ENCODE data around the gene TOM1. TPM values are rescaled to one million over a fixed set of nuclear protein-coding genes. Genes with fewer than 3 reads are reported as not detected.

Gene TOM1
- total RNA-seq, 4 donors from 2014 or later = 64.7 to 114 (median 86.5) TPM

DNA sequence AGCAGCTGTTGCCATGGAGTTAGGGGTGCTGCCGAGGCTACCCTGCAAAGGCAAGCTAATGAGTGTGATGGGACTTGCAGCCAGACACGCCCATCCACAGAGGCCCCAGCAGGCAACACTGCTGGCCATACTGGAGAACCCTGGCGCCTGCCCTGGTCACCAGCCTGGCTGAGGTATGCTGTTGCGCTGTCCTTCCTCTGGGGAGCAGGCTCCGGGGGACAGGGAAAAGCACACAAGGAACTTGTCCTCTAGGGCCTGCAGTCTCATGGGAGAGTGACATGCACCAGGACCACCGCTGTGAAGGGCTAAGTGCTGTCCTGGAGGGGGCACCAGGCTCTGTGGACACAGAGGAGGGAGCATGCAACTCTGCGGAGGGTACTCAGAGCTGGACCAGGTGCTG lies 35.8 kb downstream of the TOM1 start:
- Histone ChIP-seq H3K27me3 (no peaks in the 10 kb centered on the region), H3K9me3 (no peaks in the 10 kb centered on the region), H3K36me3 (peaks cover 2 to 100% (median 26%) of the 10 kb centered on the region in 3 donors), H3K4me3 (no peak overlapping the region), H3K4me1 (peaks cover 0 to 4% (median 1%) of the 10 kb centered on the region in 4 donors), H3K27ac (no peak overlapping the region)
- TF ChIP-seq, protein P1, sequence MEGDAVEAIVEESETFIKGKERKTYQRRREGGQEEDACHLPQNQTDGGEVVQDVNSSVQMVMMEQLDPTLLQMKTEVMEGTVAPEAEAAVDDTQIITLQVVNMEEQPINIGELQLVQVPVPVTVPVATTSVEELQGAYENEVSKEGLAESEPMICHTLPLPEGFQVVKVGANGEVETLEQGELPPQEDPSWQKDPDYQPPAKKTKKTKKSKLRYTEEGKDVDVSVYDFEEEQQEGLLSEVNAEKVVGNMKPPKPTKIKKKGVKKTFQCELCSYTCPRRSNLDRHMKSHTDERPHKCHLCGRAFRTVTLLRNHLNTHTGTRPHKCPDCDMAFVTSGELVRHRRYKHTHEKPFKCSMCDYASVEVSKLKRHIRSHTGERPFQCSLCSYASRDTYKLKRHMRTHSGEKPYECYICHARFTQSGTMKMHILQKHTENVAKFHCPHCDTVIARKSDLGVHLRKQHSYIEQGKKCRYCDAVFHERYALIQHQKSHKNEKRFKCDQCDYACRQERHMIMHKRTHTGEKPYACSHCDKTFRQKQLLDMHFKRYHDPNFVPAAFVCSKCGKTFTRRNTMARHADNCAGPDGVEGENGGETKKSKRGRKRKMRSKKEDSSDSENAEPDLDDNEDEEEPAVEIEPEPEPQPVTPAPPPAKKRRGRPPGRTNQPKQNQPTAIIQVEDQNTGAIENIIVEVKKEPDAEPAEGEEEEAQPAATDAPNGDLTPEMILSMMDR (IDR thresholded peaks at IDR 0.05) = no peak
- no peak for TF ChIP-seq EP300 (IDR thresholded peaks at IDR 0.05)
- TF ChIP-seq POLR2A (IDR thresholded peaks at IDR 0.05) = no peak
- DNase-seq (ENCODE audit: low spot score in 2 of 2) = no peak
- WGBS, 2 donors = 67 to 81% methylated on average over 5 to 6 of the region's 7 CpGs

DNA sequence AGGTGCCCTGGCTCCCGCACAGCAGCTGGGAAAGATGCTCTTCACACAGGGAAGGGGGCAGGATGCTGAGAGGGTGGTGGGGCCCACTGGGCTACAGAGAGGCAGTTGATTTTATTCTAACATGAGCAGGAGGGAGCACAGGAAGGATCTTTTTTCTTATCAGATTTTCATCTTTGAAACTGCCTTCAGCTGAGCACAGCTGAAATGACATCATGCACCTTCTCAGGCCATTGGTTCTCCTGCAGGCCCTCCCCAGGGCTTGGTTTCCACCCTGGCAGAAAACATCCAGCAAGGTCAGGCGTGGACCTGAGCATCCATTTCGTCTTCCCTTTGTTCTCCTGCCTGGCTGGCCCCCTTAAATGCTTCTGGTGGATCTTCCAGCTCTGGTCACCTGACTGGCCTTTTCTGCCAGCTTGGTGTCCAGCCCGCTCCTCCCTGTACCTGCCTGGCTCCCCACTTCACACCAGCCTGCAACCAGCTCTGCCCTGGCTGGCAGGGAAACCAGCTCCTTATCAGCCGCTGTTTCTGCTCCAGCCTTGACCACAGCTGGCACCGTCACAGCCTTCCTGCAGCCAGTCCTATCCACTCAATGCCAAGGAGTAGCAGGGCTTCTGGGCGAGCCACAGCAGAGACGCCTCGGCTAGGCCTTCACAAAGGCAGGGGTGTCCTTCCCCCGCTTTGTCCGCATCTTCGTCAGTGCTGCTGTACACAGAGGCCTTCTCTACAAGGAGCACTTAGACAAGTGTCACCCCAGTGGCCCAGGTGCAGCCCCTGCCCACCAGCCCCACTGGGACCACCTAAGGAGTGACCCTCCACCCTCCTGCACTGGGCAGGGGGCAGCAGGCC lies 36.5 kb downstream of the TOM1 start:
- no peaks in the 10 kb centered on the region for H3K9me3 ChIP-seq
- no peaks in the 10 kb centered on the region for H3K27me3 ChIP-seq
- no peak overlapping the region for H3K27ac ChIP-seq
- no peak overlapping the region for H3K4me3 ChIP-seq
- H3K36me3 ChIP-seq = peaks cover 2 to 100% (median 26%) of the 10 kb centered on the region in 3 donors
- 91 to 97% methylated on average over 12 of the region's 12 CpGs for WGBS, 2 donors
- H3K4me1 ChIP-seq = no peaks in the 10 kb centered on the region
- TF ChIP-seq POLR2A (IDR thresholded peaks at IDR 0.05) = no peak
- no peak for TF ChIP-seq EP300 (IDR thresholded peaks at IDR 0.05)
- TF ChIP-seq, protein P1 (IDR thresholded peaks at IDR 0.05) = no peak
- no peak for DNase-seq (ENCODE audit: low spot score in 2 of 2)

DNA sequence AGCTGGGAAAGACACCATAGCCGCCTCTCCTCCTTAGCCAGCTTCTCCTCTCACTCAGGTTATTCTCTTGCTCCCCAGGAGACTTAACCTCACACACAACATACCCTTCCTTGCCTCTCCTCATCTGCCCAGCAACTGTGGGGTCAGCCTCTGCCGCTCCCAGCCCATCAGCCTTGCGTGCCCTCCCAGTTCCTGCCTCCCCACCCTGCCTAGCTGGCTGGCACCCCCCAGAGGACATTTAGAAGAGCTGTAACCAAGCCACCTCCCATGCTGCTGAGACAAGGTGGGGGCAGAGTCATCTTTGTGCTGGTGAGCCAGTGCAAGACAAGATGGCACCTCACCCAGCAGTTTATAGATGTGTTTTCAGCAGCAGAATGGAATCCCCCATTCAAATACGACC lies 38.2 kb downstream of the TOM1 start:
- Histone ChIP-seq H3K27me3 (no peaks in the 10 kb centered on the region), H3K4me1 (no peaks in the 10 kb centered on the region), H3K4me3 (no peak overlapping the region), H3K9me3 (no peaks in the 10 kb centered on the region), H3K27ac (no peak overlapping the region), H3K36me3 (peaks cover 2 to 100% (median 23%) of the 10 kb centered on the region in 3 donors)
- 80 to 84% methylated on average over 4 of the region's 4 CpGs for whole genome bisulfite sequencing, 2 donors
- no peak for DNase-seq (ENCODE audit: low spot score in 2 of 2)
- TF ChIP-seq, protein P1 (IDR thresholded peaks at IDR 0.05) = no peak
- TF ChIP-seq EP300 (IDR thresholded peaks at IDR 0.05) (no peak), POLR2A (IDR thresholded peaks at IDR 0.05) (no peak)

DNA sequence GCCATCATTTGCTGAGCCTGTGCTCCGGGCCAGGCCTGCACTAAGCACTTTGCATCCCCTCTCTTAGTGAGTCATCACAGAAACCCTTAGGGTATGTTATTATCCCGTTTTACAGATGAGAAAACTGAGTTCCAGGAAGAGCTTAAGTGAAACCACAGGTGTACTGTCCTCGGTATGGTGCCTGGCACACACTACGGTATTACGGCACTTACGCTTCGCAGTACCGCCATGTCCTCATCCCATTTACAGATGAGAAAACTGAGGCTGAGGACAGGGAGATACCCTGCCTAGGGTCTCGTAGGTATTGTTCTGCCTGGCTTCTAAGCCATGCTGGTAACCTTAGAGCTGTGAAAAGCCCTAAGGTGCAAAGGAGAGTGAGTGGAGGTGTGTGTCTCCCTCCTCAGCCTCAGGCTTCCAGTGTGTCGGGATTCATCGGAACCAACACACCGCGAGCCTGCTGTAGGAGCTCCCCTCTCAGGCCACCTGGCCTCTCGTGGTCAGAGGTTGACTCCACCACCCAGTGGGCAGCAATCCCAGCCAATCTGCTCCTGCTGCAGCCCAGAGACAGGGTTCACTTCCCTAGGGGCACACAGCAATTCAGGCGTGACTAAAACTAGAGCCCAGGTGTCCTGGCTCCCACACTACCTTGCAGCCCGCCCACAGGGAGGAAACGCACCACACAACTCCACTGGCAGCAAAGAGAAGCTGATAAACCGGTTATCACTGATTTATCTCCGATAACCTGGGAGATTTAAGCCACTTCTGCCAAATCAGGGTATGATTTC lies 41.6 kb downstream of the TOM1 start:
- DNase-seq (ENCODE audit: low spot score in 2 of 2) = no peak
- TF ChIP-seq POLR2A (IDR thresholded peaks at IDR 0.05) (no peak), EP300 (IDR thresholded peaks at IDR 0.05) (no peak)
- TF ChIP-seq, protein P1 (IDR thresholded peaks at IDR 0.05) = no peak
- H3K4me3 ChIP-seq = no peak overlapping the region
- no peaks in the 10 kb centered on the region for H3K9me3 ChIP-seq
- H3K36me3 ChIP-seq = peaks cover 2 to 99% (median 9%) of the 10 kb centered on the region in 3 donors
- WGBS, 2 donors = 91% methylated on average over 18 to 19 of the region's 19 CpGs
- H3K27me3 ChIP-seq = no peaks in the 10 kb centered on the region
- H3K4me1 ChIP-seq = no peaks in the 10 kb centered on the region
- no peak overlapping the region for H3K27ac ChIP-seq

DNA sequence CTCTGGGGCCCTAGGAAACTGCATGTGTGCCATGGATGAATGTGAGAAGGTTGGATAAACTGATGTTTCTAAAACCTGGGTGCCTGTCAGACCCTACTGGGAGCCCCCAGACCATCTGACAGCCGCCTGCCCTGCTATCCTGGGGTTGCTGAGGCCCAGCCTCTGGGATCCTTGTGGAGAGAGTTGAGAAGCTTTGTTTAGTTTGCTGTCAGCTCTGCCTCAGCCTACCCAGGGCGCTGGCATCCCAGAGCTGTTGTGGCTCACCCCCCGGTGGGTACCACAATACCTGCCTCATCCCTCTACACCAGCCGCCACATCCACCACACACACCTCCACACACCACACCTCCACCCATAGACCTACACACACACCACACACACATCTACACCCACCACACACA lies 42.7 kb downstream of the TOM1 start:
- H3K4me3 ChIP-seq = no peak overlapping the region
- peaks cover 2 to 99% (median 4%) of the 10 kb centered on the region in 3 donors for H3K36me3 ChIP-seq
- no peaks in the 10 kb centered on the region for H3K9me3 ChIP-seq
- DNase-seq (ENCODE audit: low spot score in 2 of 2) = no peak
- no peaks in the 10 kb centered on the region for H3K27me3 ChIP-seq
- no peak overlapping the region for H3K27ac ChIP-seq
- 94 to 100% methylated on average over 4 of the region's 4 CpGs for WGBS, 2 donors
- H3K4me1 ChIP-seq = no peaks in the 10 kb centered on the region
- TF ChIP-seq EP300 (IDR thresholded peaks at IDR 0.05) (no peak), POLR2A (IDR thresholded peaks at IDR 0.05) (no peak)
- TF ChIP-seq, protein P1 (IDR thresholded peaks at IDR 0.05) = no peak

Data from tibial nerve (tissue), 4 donors.